ENCODE results near the gene ARID1B.
"Not testable (repeated sequence)": the region's sequence is repeated elsewhere in the genome, so short reads cannot be mapped to it uniquely, and the experiment has no call there.

ARID1B gene

GRCh38 chr6:156974830-156975261 lies 197.7 kb downstream of the ARID1B start:
- no peak for DNase-seq

DNA sequence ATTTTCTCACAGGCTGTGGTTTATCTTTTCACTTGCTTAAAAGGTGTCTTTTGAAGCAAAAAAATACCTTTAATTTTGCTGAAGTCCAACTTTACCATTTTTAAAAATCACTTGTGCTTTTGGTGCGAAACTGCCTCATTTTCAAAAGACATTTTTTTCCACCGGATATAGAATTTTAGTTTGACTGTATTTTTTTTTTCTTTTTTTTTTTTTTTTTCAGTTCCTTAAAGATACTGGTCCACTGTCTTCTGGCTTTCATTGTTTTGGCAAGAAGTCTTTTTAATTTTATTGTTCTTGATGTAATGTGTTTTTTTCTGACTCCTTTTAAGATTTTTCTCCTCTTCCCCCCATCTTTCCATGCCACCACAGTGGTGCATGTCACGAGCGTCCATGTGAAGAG lies 198.2 kb downstream of the ARID1B start:
- no peak for DNase-seq

GRCh38 chr6:156976216-156977127 lies 199.3 kb downstream of the ARID1B start:
- DNase-seq = peak; percentile 56

DNA sequence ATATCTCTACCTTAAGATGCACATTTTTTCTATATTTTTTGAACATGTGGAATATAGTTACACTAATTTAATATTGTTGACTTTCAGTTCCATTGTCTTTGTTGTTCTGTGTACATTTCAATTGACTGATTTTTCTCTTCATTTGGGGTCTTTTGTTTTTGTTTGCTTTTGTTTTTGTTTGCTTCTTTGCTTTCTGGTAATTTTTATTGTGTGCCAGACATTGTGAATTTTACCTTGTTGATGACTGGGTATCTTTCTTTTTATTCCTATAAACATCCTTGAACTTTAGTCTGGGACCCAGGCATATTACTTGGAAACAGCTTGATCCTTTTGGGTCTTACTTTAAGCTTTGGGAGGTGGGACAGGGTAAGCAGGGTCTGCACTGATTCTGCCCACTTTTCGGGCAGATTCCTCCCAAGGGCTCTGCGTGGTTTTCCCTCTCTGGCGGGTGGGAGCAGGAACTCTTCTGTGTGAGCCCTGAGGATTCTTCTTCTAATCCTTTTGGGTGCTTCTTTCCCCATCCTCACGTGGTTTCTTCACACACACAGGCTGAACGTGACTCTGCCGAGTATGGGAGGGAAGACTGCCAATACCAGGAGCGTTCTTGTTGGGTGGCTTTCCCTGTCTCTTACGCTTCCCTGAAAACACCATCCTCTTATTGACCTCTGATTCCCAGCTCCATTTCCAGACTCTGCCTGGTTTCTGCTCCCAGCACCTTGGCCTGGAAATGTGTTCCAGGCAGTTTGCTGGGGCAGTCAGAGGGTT lies 200.5 kb downstream of the ARID1B start:
- peak; percentile 64 for DNase-seq

DNA sequence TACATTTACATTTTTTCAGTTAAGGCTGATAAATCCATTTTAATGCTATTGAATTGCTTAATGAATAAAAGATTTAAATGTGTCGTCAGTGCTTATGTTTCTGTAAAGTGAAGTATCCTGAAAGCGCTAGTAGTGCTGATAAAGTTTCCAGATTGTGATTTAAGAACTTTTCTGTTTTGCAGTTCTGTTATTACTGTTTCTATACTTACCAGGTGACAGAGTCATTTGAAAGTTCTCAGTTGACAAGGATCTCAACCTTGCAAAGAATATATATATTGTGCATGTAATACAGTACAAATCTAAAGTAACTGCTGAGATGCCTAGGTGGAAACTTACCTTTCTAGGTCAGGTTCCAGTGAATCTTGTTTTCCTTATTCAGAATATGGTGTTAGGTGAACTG lies 201.8 kb downstream of the ARID1B start:
- DNase-seq = no peak

DNA sequence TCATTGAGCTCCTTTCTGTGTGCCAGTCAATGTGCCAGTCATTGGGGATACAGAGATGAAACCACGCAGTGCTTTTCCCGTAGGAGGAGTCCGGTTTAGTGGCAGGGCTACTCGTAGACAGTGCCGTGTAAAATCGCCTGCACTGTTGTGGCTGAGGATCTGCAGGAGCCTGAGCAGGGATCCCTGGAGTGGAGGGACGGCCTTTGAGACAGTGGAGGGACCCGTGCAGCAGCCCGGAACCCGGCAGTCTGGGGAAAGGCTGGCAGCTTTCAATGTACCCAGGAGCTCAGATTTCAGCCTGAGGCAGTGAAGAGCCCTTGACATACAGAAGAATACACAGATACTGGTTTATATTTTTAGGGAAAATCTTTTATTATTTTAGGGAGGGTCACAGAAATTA lies 203.3 kb downstream of the ARID1B start:
- peak; percentile 20 for DNase-seq

DNA sequence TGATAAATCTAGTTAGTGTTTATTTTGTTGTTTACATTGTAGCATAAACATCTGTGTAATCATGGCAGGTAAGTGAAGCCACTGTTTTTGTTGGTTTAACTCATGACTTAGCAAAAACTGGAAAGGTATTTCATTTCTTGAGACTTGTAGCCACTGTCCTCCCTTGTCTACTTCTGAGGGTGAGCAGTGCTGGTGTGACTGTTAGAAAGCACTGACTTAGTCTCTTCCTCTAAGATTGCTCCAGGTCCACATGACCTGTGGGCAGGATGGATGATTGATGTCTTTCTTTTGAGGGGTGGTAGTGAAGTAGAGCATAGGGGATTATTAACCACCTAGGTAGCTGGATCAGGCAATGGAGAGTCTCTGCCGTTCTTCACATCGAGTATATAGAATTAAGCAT lies 203.8 kb downstream of the ARID1B start:
- DNase-seq = no peak

DNA sequence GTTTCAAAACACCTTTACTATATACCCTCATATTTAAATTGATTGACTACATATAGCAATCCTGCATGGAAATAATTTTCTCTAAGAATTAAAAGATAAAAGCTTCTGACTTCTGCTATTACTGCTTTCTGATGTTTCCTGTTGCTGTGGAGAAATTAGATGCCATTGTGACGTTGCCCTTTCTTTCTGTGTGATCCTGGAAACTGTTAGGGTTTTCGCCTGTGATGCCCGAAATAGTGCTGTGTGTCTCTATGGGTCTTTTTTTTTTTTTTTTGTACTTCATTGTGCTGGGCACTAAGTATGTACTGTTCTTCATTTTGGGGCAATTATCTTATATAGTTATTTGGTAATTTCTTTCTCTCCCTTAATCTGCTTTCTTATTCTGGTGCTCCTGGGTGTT lies 205.0 kb downstream of the ARID1B start:
- DNase-seq = no peak

- DNase-seq = not testable (repeated sequence)
Observed at GRCh38 chr6:156982864-156983263, 205.7 kb downstream of the ARID1B start.

DNA sequence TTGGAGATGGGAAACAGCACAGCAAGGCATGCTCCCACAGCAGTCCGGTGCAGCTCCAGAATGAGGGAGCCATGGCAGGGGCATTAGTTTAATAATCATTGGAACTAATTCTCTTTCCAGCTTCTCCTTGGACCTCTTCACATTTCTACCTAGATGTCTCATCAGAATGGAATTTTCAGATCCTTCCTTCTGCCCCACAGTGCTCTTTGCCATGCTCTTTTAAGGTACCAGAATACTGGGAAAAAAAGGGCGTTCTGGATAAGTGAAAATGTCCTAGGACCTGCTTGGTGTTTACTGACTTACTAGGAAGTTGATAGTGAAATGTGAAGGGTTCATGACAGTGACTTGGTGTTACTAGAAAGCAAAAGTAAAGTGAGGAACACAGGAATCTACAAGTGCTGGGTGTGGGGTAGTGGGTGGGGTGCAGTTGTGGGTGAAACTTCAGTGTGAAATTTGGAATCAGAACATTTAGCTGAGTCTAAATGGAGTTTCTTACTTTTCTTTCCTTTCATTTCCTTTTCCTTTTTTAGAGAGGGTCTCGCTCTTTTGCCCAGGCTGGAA lies 207.1 kb downstream of the ARID1B start:
- DNase-seq = no peak

DNA sequence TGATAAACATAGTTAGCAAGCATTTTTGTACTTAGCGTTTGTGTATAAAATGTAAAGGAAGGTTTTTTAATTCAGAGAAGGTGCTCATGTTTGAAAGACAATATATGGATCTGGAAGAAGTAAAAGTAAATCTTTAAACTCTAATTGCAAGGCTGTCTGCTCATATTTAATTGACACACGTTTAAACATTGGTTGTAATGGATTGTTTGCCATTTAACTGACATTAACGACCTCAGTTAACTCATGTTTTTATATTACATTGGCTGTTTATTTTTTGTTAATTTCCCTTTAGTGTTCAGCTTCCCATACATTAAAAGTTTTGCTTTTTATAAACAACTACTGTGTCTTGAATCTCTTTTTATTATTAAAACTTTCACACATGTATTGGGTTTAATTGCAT lies 208.1 kb downstream of the ARID1B start:
- DNase-seq = no peak

- no peak for DNase-seq
Observed at GRCh38 chr6:156988276-156989158, 211.3 kb downstream of the ARID1B start.

DNA sequence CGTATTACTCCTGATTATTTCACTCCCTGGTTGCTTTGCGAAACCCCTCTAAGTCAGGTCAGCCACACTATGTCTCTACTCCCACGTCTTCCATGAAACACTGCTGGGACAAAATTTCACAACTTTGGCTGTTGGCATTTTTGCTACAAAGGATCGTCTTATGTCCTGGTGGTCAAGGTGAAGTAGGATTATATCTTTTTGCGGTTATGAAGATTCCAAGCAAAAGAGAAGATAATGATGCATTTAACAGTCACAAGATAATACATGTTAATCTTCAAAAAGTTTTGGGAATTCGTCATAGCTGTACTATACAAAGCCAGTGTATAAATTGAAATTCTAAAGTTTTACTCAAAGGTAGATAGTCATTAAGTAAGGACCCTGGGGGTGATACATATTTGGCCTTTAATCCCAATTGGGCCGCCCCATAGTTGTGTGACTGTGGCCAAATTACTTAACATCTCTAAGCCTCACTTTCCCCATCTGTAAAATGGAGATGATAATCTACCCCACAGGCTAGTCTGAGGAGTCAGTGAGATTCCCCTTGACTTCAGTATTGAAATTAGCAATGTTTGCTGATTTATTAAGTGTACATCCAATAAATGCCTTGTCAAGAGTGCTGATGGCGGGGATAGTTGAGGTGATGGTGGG lies 212.1 kb downstream of the ARID1B start:
- DNase-seq = no peak

GRCh38 chr6:156992020-156992804 lies 215.0 kb downstream of the ARID1B start:
- no peak for DNase-seq

DNA sequence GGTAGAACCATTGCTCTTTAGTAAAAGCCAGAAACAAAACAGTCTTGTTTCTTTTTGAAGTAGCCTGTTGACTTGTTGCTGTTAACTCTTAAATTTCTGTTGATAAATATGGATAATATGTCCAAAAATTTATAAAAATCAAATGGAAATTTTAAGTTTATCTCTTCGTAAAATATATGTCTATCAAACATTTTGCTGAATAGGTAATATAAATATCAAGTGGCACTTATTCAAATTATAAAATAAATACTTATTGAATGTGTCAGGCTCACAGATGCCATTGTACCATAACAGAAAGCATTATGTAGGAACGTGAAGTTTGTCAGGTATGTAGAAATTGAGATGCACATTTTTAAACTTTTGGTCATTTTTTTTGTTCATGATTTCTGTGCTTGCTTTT lies 216.5 kb downstream of the ARID1B start:
- DNase-seq = no peak

DNA sequence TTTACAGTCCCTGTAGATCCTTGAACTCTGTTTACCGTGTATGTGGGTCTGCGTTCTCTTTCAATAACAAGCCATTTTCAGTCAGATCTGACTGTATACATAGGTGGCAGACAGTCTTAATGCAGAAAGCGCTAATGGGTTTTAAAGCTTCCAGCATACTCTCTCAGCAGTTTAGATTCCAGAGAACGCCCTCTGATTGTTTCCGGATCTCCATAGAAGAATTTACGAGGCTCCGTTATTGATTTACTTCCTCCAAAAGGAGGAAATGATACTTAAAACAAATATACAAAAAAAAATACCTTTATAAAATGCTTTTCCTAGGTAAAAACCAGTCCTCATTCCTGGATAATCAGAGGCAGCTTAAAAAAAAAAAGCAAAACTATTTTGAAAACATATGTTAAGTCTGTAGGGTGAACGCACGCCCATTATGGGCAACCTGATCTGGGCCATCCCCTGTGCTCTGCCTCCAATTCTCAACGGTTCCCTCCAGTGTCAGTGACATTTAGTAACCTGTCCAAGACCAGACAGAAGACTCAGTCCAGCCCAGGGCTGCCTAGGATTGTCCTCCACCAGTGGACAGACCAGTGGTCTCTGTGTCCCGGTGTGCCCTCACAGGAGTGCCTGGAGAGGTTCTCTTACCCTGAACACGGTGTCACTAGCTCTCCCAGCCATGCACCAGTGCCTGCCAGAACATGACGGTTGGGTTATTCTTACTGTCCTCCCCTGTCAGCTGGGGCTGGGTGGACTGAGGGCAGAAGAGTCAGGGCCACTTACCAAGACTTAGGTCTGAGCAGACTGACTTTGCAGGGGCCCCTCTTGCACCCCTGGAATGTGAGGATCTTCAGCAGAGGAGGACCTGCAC lies 217.3 kb downstream of the ARID1B start:
- DNase-seq = no peak

- DNase-seq = no peak
Observed at GRCh38 chr6:156995502-156995901, 218.3 kb downstream of the ARID1B start.

GRCh38 chr6:156996265-156996664 lies 219.1 kb downstream of the ARID1B start:
- DNase-seq = no peak

DNA sequence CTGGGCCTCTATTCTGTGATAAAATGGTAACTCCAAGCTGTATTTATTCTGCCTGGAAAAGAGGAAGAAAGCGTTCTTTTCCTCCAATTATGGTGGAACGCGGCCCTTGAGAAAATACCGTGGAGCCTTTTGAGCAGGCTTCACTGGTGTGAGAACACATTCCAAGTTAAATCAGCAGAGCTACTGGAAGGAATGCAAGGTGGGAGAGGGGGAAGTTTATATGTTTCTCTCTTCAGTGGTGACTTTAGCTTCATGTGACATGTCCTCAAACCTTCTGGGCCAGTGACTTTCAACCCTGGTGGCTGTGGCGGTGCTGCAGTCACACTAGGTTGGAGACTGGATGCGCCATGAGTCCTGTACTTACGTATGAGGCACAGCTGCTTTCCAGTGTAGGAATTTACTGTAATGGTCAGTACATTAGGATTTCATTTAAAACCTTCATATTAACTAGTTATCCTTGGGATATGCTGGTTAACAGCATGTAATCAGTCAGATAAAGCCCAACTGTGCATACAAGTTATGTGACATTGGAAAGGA lies 221.7 kb downstream of the ARID1B start:
- DNase-seq = no peak

DNA sequence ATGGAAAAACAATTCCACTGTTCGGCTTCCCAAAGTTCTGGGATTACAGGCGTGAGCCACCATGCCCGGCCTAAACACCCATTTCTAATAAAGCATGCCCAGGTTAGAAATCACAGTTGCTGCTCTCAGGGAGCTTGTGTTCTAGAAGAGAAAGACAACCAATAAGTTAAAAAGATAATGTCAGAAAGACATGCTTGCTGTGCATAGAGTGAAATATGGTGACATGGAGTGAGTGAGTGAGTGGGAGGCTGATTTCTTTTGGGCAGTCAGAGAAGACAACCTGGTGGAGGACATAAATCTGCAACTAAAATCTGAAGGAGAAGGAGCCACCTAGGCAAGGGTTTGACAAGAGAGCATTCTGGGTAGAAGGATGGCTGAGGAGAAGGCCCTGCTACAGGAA lies 222.6 kb downstream of the ARID1B start:
- DNase-seq = no peak
